ENCODE measurements around the gene SLBP. TPM values are rescaled to one million over a fixed set of nuclear protein-coding genes. Genes with fewer than 3 reads are reported as not detected.
"Not testable (repeated sequence)": the region's sequence is repeated elsewhere in the genome, so short reads cannot be mapped to it uniquely, and the experiment has no call there.

The SLBP gene
- total RNA-seq, 1 donor from 2014 or later: 99.1 TPM

GRCh38 chr4:1713003-1713851 is 1.1 kb upstream of the SLBP start:
- intact Hi-C loops (cut with micrococcal nuclease): loop anchor here (2.0 to 5.0 kb wide), 6 partner anchors 296 to 1249 kb away; partner anchors contain the start of genes CTBP1, FGFRL1, GRK4 and MXD4

- intact Hi-C loops (cut with micrococcal nuclease): loop anchor here (1.0 to 5.0 kb wide), 15 partner anchors 10 to 1251 kb away; partner anchors contain the start of genes CTBP1, FAM193A, FAM53A and FGFRL1
Observed at GRCh38 chr4:1711571-1712215, 426 bp downstream of the SLBP start.

GRCh38 chr4:1711055-1711570 is 1.0 kb downstream of the SLBP start:
- intact Hi-C loops (cut with micrococcal nuclease): loop anchor here (1.0 to 5.0 kb wide), 3 partner anchors 15 to 1251 kb away; partner anchors contain the start of genes CTBP1, GRK4 and NOP14

- intact Hi-C loops (cut with micrococcal nuclease): no loop called here
Observed at GRCh38 chr4:1708581-1708980, 3.5 kb downstream of the SLBP start.

- intact Hi-C loops (cut with micrococcal nuclease): no loop called here
Observed at GRCh38 chr4:1706358-1706757, 5.8 kb downstream of the SLBP start.

- intact Hi-C loops (cut with micrococcal nuclease): no loop called here
Observed at GRCh38 chr4:1705732-1706131, 6.4 kb downstream of the SLBP start.

GRCh38 chr4:1703867-1704266 is 8.3 kb downstream of the SLBP start:
- intact Hi-C loops (cut with micrococcal nuclease): no loop called here

- intact Hi-C loops (cut with micrococcal nuclease): not testable (repeated sequence)
Observed at GRCh38 chr4:1701671-1702070, 10.4 kb downstream of the SLBP start.

- intact Hi-C loops (cut with micrococcal nuclease): no loop called here
Observed at GRCh38 chr4:1695913-1696312, 16.2 kb downstream of the SLBP start.

- intact Hi-C loops (cut with micrococcal nuclease): loop anchor here (1.0 to 2.0 kb wide), 5 partner anchors 9 to 549 kb away; partner anchors contain the start of genes FAM53A, HAUS3, POLN and SLBP
Observed at GRCh38 chr4:1693131-1693896, 18.8 kb downstream of the SLBP start.

- intact Hi-C loops (cut with micrococcal nuclease): loop anchor here (2.0 kb wide), 1 partner anchor 551 kb away; the partner anchor contains the start of genes HAUS3 and POLN
Observed at GRCh38 chr4:1691737-1692373, 20.3 kb downstream of the SLBP start.

- intact Hi-C loops (cut with micrococcal nuclease): no loop called here
Observed at GRCh38 chr4:1690698-1691097, 21.4 kb downstream of the SLBP start.

- intact Hi-C loops (cut with micrococcal nuclease): loop anchor here (10.0 kb wide), 1 partner anchor 728 kb away; the partner anchor contains the start of genes CFAP99 and ZFYVE28
Observed at GRCh38 chr4:1686440-1687036, 25.6 kb downstream of the SLBP start.

- intact Hi-C loops (cut with micrococcal nuclease): loop anchor here (2.0 to 10.0 kb wide), 3 partner anchors 107 to 729 kb away; partner anchors contain the start of genes CFAP99, FGFR3, FGFRL1 and ZFYVE28
Observed at GRCh38 chr4:1685235-1686150, 26.6 kb downstream of the SLBP start.

GRCh38 chr4:1684506-1685234 is 27.4 kb downstream of the SLBP start:
- intact Hi-C loops (cut with micrococcal nuclease): loop anchor here (1.0 to 10.0 kb wide), 7 partner anchors 9 to 730 kb away; partner anchors contain the start of genes CFAP99, FGFR3, FGFRL1 and SLBP

GRCh38 chr4:1683736-1684505 is 28.2 kb downstream of the SLBP start, which contains the start of gene FAM53A:
FAM53A (minus strand) TSS chr4:1684313; CDS start chr4:1668741, 15,572 bp downstream.
- intact Hi-C loops (cut with micrococcal nuclease): loop anchor here (1.0 to 10.0 kb wide), 7 partner anchors 9 to 731 kb away; partner anchors contain the start of genes CFAP99, FGFR3, FGFRL1 and SLBP

GRCh38 chr4:1683261-1683735 is 28.8 kb downstream of the SLBP start:
- intact Hi-C loops (cut with micrococcal nuclease): loop anchor here (10.0 kb wide), 1 partner anchor 732 kb away; the partner anchor contains the start of genes CFAP99 and ZFYVE28
